ENCODE data around the gene CYB561D1.

CYB561D1 gene

GRCh38 chr1:109522026-109522425 lies 28.1 kb downstream of the CYB561D1 start:
- ChIA-PET CTCF (interaction anchor here (0.6 to 3.4 kb wide), 3 partner anchors 10 to 255 kb away, joined by 3 to 16 read pairs (median 3); partner anchors contain the start of gene CYB561D1), POLR2A (no interaction called here)
- no peak for DNase-seq (ENCODE audit: extremely low spot score)
- TF ChIP-seq FOXM1 (IDR thresholded peaks at IDR 0.05; ENCODE audit: borderline replicate concordance), result no peak
- TF ChIP-seq L3MBTL2 (conservative IDR thresholded peaks at IDR 0.05), result no peak
- TF ChIP-seq SUZ12 (IDR thresholded peaks at IDR 0.05), result no peak
- TF ChIP-seq TARDBP (IDR thresholded peaks at IDR 0.05), result no peak
- no peak for TF ChIP-seq LEF1 (IDR thresholded peaks at IDR 0.05; ENCODE audit: borderline replicate concordance)
- no peak for TF ChIP-seq HDGF (IDR thresholded peaks at IDR 0.05; ENCODE audit: borderline replicate concordance)
- TF ChIP-seq FOXK2 (IDR thresholded peaks at IDR 0.05), result no peak
- TF ChIP-seq ARNT (IDR thresholded peaks at IDR 0.05), result no peak
- TF ChIP-seq, protein P1, sequence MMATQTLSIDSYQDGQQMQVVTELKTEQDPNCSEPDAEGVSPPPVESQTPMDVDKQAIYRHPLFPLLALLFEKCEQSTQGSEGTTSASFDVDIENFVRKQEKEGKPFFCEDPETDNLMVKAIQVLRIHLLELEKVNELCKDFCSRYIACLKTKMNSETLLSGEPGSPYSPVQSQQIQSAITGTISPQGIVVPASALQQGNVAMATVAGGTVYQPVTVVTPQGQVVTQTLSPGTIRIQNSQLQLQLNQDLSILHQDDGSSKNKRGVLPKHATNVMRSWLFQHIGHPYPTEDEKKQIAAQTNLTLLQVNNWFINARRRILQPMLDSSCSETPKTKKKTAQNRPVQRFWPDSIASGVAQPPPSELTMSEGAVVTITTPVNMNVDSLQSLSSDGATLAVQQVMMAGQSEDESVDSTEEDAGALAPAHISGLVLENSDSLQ (IDR thresholded peaks at IDR 0.05), result no peak
- TF ChIP-seq FOXA1 (IDR thresholded peaks at IDR 0.05), result no peak
- TF ChIP-seq ELF4 (IDR thresholded peaks at IDR 0.05), result no peak
- no peak for TF ChIP-seq CTBP1 (IDR thresholded peaks at IDR 0.05; ENCODE audit: borderline replicate concordance)

- no peak for TF ChIP-seq ZNF384 (IDR thresholded peaks at IDR 0.05)
- TF ChIP-seq HDGF (IDR thresholded peaks at IDR 0.05; ENCODE audit: borderline replicate concordance), result no peak
- TF ChIP-seq ELF4 (IDR thresholded peaks at IDR 0.05), result no peak
- TF ChIP-seq, protein P1 (IDR thresholded peaks at IDR 0.05), result no peak
- TF ChIP-seq TARDBP (IDR thresholded peaks at IDR 0.05), result no peak
- TF ChIP-seq ARNT (IDR thresholded peaks at IDR 0.05), result no peak
- TF ChIP-seq SP1 (IDR thresholded peaks at IDR 0.05), result no peak
- no peak for TF ChIP-seq BHLHE40 (IDR thresholded peaks at IDR 0.05; ENCODE audit: borderline replicate concordance)
- TF ChIP-seq NFRKB (IDR thresholded peaks at IDR 0.05), result no peak
- no peak for TF ChIP-seq SUZ12 (IDR thresholded peaks at IDR 0.05)
- no peak for TF ChIP-seq FOXA1 (IDR thresholded peaks at IDR 0.05)
- TF ChIP-seq LEF1 (IDR thresholded peaks at IDR 0.05; ENCODE audit: borderline replicate concordance), result no peak
- ChIA-PET CTCF (interaction anchor here (3.4 kb wide), 1 partner anchor 8 kb away, joined by 16 read pairs; no protein-coding TSS in a partner anchor), POLR2A (no interaction called here)
- DNase-seq (ENCODE audit: extremely low spot score), result no peak
Measured at GRCh38 chr1:109523706-109524105, 29.8 kb downstream of the CYB561D1 start.

DNA sequence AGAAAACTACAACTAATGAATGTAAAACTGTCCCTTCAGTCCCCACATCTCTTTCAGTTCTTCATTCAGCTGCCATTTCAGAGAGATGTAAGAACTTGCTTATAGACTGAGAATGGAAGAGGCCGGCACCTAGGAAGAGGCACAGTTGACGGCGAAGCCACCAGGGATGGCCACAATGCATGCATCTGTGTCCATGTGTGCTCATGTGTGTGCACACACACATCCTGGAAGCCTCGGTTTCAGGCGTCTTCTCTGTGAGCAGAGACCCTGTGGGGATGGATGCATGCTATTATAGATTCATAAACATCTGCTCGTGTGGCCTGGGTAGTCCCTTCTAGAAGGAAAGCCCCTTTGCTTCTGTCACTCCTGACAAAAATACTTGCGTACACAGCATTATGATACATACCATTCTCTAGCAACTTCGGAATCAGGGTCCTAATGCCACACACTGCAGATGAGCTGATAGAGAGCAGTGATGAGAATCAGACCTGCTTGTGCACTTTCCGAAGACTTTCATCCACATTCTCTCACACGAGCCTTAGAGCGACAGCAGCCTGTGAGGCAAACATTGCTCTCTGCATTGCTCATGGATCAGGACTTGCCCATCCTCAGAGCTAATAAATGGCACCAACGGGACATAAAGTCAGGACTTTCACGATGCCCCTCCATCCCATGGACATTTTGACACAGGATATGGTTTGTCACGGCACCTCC lies 33.4 kb downstream of the CYB561D1 start:
- TF ChIP-seq BHLHE40 (IDR thresholded peaks at IDR 0.05; ENCODE audit: borderline replicate concordance) (no peak), SP1 (IDR thresholded peaks at IDR 0.05) (no peak), SUZ12 (IDR thresholded peaks at IDR 0.05) (no peak), NFRKB (IDR thresholded peaks at IDR 0.05) (no peak)
- TF ChIP-seq, protein P1 (IDR thresholded peaks at IDR 0.05), result no peak
- ChIA-PET POLR2A (no interaction called here), CTCF (interaction anchor here (0.6 to 1.6 kb wide), 2 partner anchors 37 to 120 kb away, joined by 3 to 4 read pairs; no protein-coding TSS in a partner anchor)
- DNase-seq (ENCODE audit: extremely low spot score), result no peak

GRCh38 chr1:109527846-109528695 lies 34.2 kb downstream of the CYB561D1 start:
- CTCF ChIA-PET, result interaction anchor here (0.6 to 5.5 kb wide), 5 partner anchors 30 to 1017 kb away, joined by 3 to 50 read pairs (median 4); no protein-coding TSS in a partner anchor
- POLR2A ChIA-PET, result interaction anchor here (0.9 kb wide), 1 partner anchor 19 kb away, joined by 3 read pairs; the partner anchor contains the start of gene AMIGO1
- TF ChIP-seq FOXM1 (IDR thresholded peaks at IDR 0.05; ENCODE audit: borderline replicate concordance), result no peak
- TF ChIP-seq HDGF (IDR thresholded peaks at IDR 0.05; ENCODE audit: borderline replicate concordance), result no peak
- TF ChIP-seq SUZ12 (IDR thresholded peaks at IDR 0.05), result no peak
- TF ChIP-seq NFRKB (IDR thresholded peaks at IDR 0.05), result no peak
- TF ChIP-seq ELF4 (IDR thresholded peaks at IDR 0.05), result no peak
- TF ChIP-seq FOXK2 (IDR thresholded peaks at IDR 0.05), result no peak
- TF ChIP-seq LEF1 (IDR thresholded peaks at IDR 0.05; ENCODE audit: borderline replicate concordance), result no peak
- TF ChIP-seq BHLHE40 (IDR thresholded peaks at IDR 0.05; ENCODE audit: borderline replicate concordance), result no peak
- no peak for TF ChIP-seq SP1 (IDR thresholded peaks at IDR 0.05)
- TF ChIP-seq ZNF384 (IDR thresholded peaks at IDR 0.05), result no peak
- TF ChIP-seq L3MBTL2 (conservative IDR thresholded peaks at IDR 0.05), result no peak
- no peak for TF ChIP-seq ARNT (IDR thresholded peaks at IDR 0.05)
- no peak for TF ChIP-seq FOXA1 (IDR thresholded peaks at IDR 0.05)
- no peak for DNase-seq (ENCODE audit: extremely low spot score)

GRCh38 chr1:109528712-109529111 lies 34.8 kb downstream of the CYB561D1 start:
- CTCF ChIA-PET, result interaction anchor here (0.6 to 5.5 kb wide), 3 partner anchors 31 to 1017 kb away, joined by 3 to 50 read pairs (median 5); no protein-coding TSS in a partner anchor

More at GRCh38 chr1:109528712-109529111, 34.8 kb downstream of the CYB561D1 start:
- no peak for TF ChIP-seq BHLHE40 (IDR thresholded peaks at IDR 0.05; ENCODE audit: borderline replicate concordance)
- no peak for DNase-seq (ENCODE audit: extremely low spot score)
- POLR2A ChIA-PET, result interaction anchor here (0.9 to 2.4 kb wide), 3 partner anchors 13 to 429 kb away, joined by 3 to 7 read pairs (median 3); partner anchors contain the start of gene AMIGO1
